ENCODE data around the gene PCBD2.

PCBD2 gene

GRCh38 chr5:134913795-134914194 lies 8.9 kb downstream of the PCBD2 start:
- Histone ChIP-seq H3K9ac (no peak overlapping the region; a peak in 1 of 22 replicates), H3K4me3 (no peak overlapping the region), H3K27me3 (no peaks in the 10 kb centered on the region), H3K9me3 (replicated peaks in 1 of 11) (no peaks in the 10 kb centered on the region), H3K36me3 (peaks cover 0 to 100% (median 90%) of the 10 kb centered on the region in 11 experiments), H4K20me1 (peaks cover 0 to 43% (median 0%) of the 10 kb centered on the region in 11 experiments; a peak in 8 of 22 replicates), H3K4me2 (no peak overlapping the region), H3K27ac (no peak overlapping the region), H3K4me1 (no peaks in the 10 kb centered on the region)
- no peak for TF ChIP-seq Cebpa-rat (IDR thresholded peaks at IDR 0.05)

- Histone ChIP-seq H3K4me2 (no peak overlapping the region), H3K36me3 (peaks cover 0 to 84% (median 65%) of the 10 kb centered on the region in 11 experiments; a peak in 21 of 22 replicates), H3K4me1 (no peaks in the 10 kb centered on the region), H3K9ac (no peak overlapping the region), H3K4me3 (no peak overlapping the region), H4K20me1 (peaks cover 0 to 38% (median 6%) of the 10 kb centered on the region in 11 experiments; a peak in 8 of 22 replicates), H3K27ac (no peak overlapping the region), H3K9me3 (replicated peaks in 1 of 11) (no peaks in the 10 kb centered on the region), H3K27me3 (no peaks in the 10 kb centered on the region)
- TF ChIP-seq Cebpa-rat (IDR thresholded peaks at IDR 0.05) = no peak
Measured at GRCh38 chr5:134917070-134917815, 12.3 kb downstream of the PCBD2 start.

- no peaks in the 10 kb centered on the region for H3K27me3 ChIP-seq
- H3K4me1 ChIP-seq = no peaks in the 10 kb centered on the region
- H3K36me3 ChIP-seq = peaks cover 0 to 72% (median 49%) of the 10 kb centered on the region in 11 experiments; a peak in 21 of 22 replicates
- no peak overlapping the region for H3K27ac ChIP-seq
- H3K9ac ChIP-seq = no peak overlapping the region
- no peak overlapping the region for H3K4me3 ChIP-seq
- H3K4me2 ChIP-seq = no peak overlapping the region
- peaks cover 0 to 32% (median 6%) of the 10 kb centered on the region in 11 experiments; a peak in 7 of 22 replicates for H4K20me1 ChIP-seq
- H3K9me3 ChIP-seq (replicated peaks in 1 of 11) = no peaks in the 10 kb centered on the region
- no peak for TF ChIP-seq Cebpa-rat (IDR thresholded peaks at IDR 0.05)
Measured at GRCh38 chr5:134918861-134919260, 13.9 kb downstream of the PCBD2 start.

- TF ChIP-seq Cebpa-rat (IDR thresholded peaks at IDR 0.05) = no peak
- H3K27ac ChIP-seq = no peak overlapping the region
- no peak overlapping the region for H3K4me3 ChIP-seq
- H3K4me2 ChIP-seq = no peak overlapping the region
- H3K27me3 ChIP-seq = no peaks in the 10 kb centered on the region
- H3K9ac ChIP-seq = no peak overlapping the region
- no peaks in the 10 kb centered on the region for H3K4me1 ChIP-seq
- H4K20me1 ChIP-seq = peaks cover 0 to 26% (median 6%) of the 10 kb centered on the region in 11 experiments; a peak in 7 of 22 replicates
- peaks cover 0 to 54% (median 28%) of the 10 kb centered on the region in 11 experiments; a peak in 20 of 22 replicates for H3K36me3 ChIP-seq
- H3K9me3 ChIP-seq (replicated peaks in 1 of 11) = no peaks in the 10 kb centered on the region
Measured at GRCh38 chr5:134920848-134921575, 16.1 kb downstream of the PCBD2 start.

GRCh38 chr5:134932508-134932907 lies 27.6 kb downstream of the PCBD2 start:
- no peaks in the 10 kb centered on the region for H3K27me3 ChIP-seq
- H4K20me1 ChIP-seq = peaks cover 0 to 10% (median 0%) of the 10 kb centered on the region in 11 experiments; a peak in 2 of 22 replicates
- H3K4me1 ChIP-seq = 0 out of 20 replicates have a peak, but pooled peaks cover 0 to 3% (median 0%) of the 10 kb centered on the region in 10 experiments
- no peak overlapping the region for H3K27ac ChIP-seq
- no peak overlapping the region for H3K4me3 ChIP-seq
- H3K36me3 ChIP-seq = peaks cover 13 to 69% (median 41%) of the 10 kb centered on the region in 11 experiments
- no peak overlapping the region for H3K4me2 ChIP-seq
- no peaks in the 10 kb centered on the region for H3K9me3 ChIP-seq (replicated peaks in 1 of 11)
- H3K9ac ChIP-seq = no peak overlapping the region
- TF ChIP-seq Cebpa-rat (IDR thresholded peaks at IDR 0.05) = no peak

- Histone ChIP-seq H3K36me3 (peaks cover 25 to 80% (median 53%) of the 10 kb centered on the region in 11 experiments), H3K4me3 (no peak overlapping the region), H3K27ac (no peak overlapping the region), H3K4me2 (no peak overlapping the region), H4K20me1 (peaks cover 0 to 10% (median 0%) of the 10 kb centered on the region in 11 experiments; a peak in 2 of 22 replicates), H3K4me1 (0 out of 20 replicates have a peak, but pooled peaks cover 0 to 3% (median 0%) of the 10 kb centered on the region in 10 experiments), H3K27me3 (no peaks in the 10 kb centered on the region), H3K9me3 (replicated peaks in 1 of 11) (no peaks in the 10 kb centered on the region), H3K9ac (no peak overlapping the region)
- TF ChIP-seq Cebpa-rat (IDR thresholded peaks at IDR 0.05) = no peak
Measured at GRCh38 chr5:134934202-134934601, 29.3 kb downstream of the PCBD2 start.

GRCh38 chr5:134935711-134936602 lies 31.0 kb downstream of the PCBD2 start:
- no peak overlapping the region for H3K9ac ChIP-seq
- H3K4me3 ChIP-seq = no peak overlapping the region

GRCh38 chr5:134937526-134937925 lies 32.6 kb downstream of the PCBD2 start:
- no peak overlapping the region for H3K9ac ChIP-seq
- H3K36me3 ChIP-seq = peaks cover 43 to 66% (median 55%) of the 10 kb centered on the region in 11 experiments

More at GRCh38 chr5:134935711-134936602, 31.0 kb downstream of the PCBD2 start:
- H3K27ac ChIP-seq = no peak overlapping the region
- peaks cover 42 to 79% (median 61%) of the 10 kb centered on the region in 11 experiments for H3K36me3 ChIP-seq
- H3K9me3 ChIP-seq (replicated peaks in 1 of 11) = no peaks in the 10 kb centered on the region
- peaks cover 0 to 10% (median 0%) of the 10 kb centered on the region in 11 experiments; a peak in 2 of 22 replicates for H4K20me1 ChIP-seq
- TF ChIP-seq Cebpa-rat (IDR thresholded peaks at IDR 0.05) = no peak
- H3K4me1 ChIP-seq = 0 out of 20 replicates have a peak, but pooled peaks cover 0 to 3% (median 0%) of the 10 kb centered on the region in 10 experiments
- H3K4me2 ChIP-seq = no peak overlapping the region
- H3K27me3 ChIP-seq = no peaks in the 10 kb centered on the region

More at GRCh38 chr5:134937526-134937925, 32.6 kb downstream of the PCBD2 start:
- H3K27ac ChIP-seq = no peak overlapping the region
- TF ChIP-seq Cebpa-rat (IDR thresholded peaks at IDR 0.05) = no peak
- H3K4me3 ChIP-seq = no peak overlapping the region
- no peaks in the 10 kb centered on the region for H3K27me3 ChIP-seq
- H3K4me2 ChIP-seq = no peak overlapping the region
- H3K9me3 ChIP-seq (replicated peaks in 1 of 11) = no peaks in the 10 kb centered on the region
- H4K20me1 ChIP-seq = peaks cover 0 to 10% (median 0%) of the 10 kb centered on the region in 11 experiments; a peak in 1 of 22 replicates
- 0 out of 20 replicates have a peak, but pooled peaks cover 0 to 3% (median 0%) of the 10 kb centered on the region in 10 experiments for H3K4me1 ChIP-seq
